Measurements from ENCODE around the gene OR7A5.
"Not testable (repeated sequence)": the region's sequence is repeated elsewhere in the genome, so short reads cannot be mapped to it uniquely, and the experiment has no call there.

Gene OR7A5

GRCh38 chr19:14783410-14783998 lies 51.5 kb downstream of the OR7A5 start:
- not testable (repeated sequence) for DNase-seq

GRCh38 chr19:14782626-14783409 lies 52.2 kb downstream of the OR7A5 start:
- no peak for DNase-seq

GRCh38 chr19:14781713-14782536 lies 53.1 kb downstream of the OR7A5 start:
- DNase-seq: not testable (repeated sequence)

- not testable (repeated sequence) for DNase-seq
These were observed 54.3 kb downstream of the OR7A5 start for GRCh38 chr19:14780622-14781225.

GRCh38 chr19:14779151-14779550 lies 55.8 kb downstream of the OR7A5 start:
- no peak for DNase-seq

GRCh38 chr19:14778110-14778845 lies 56.7 kb downstream of the OR7A5 start, which contains the start of gene ADGRE2:
ADGRE2 (minus strand) TSS chr19:14778560; CDS start chr19:14776756, 1,804 bp downstream.
- DNase-seq: not testable (repeated sequence)

- DNase-seq: not testable (repeated sequence)
These were observed 57.3 kb downstream of the OR7A5 start for GRCh38 chr19:14777645-14778044.
